Measurements from ENCODE around the gene SAFB2.

The SAFB2 gene

GRCh38 chr19:5595745-5596144 lies 26.8 kb downstream of the SAFB2 start:
- no peak overlapping the region for H3K4me3 ChIP-seq (ENCODE audit: low read length)
- H3F3A ChIP-seq (ENCODE audit: control insufficient read depth, insufficient read depth), result no peaks in the 10 kb centered on the region
- H3K27me3 ChIP-seq (ENCODE audit: control insufficient read depth, low read length), result no peaks in the 10 kb centered on the region
- no peak overlapping the region for H3K4me2 ChIP-seq (ENCODE audit: low read length)
- no peaks in the 10 kb centered on the region; the same call in 1 of the 2 replicates for H4K20me1 ChIP-seq (ENCODE audit: control insufficient read depth, insufficient read depth, low read depth, low read length)
- TF ChIP-seq EZH2phosphoT487 (IDR thresholded peaks at IDR 0.05; ENCODE audit: borderline replicate concordance, low read length) (no peak), CTCF (IDR thresholded peaks at IDR 0.05; ENCODE audit: low read depth, low read length, poor library complexity, severe bottlenecking) (no peak)
- peaks cover 2% of the 10 kb centered on the region; the same call in 1 of the 2 replicates for H3K79me2 ChIP-seq (ENCODE audit: control insufficient read depth, low read length)
- no peaks in the 10 kb centered on the region for H3K9me3 ChIP-seq (ENCODE audit: control insufficient read depth, insufficient read depth, low read length)
- H3K4me1 ChIP-seq (ENCODE audit: control insufficient read depth, low read length), result no peaks in the 10 kb centered on the region
- no peaks in the 10 kb centered on the region for H3K9me2 ChIP-seq (replicated peaks; ENCODE audit: control insufficient read depth, low read length)
- no peak overlapping the region for H3K27ac ChIP-seq (ENCODE audit: low read depth, low read length)
- peaks cover 97% of the 10 kb centered on the region for H3K36me3 ChIP-seq (ENCODE audit: control insufficient read depth, low read length)

GRCh38 chr19:5595129-5595528 lies 27.4 kb downstream of the SAFB2 start:
- H3K9me3 ChIP-seq (ENCODE audit: control insufficient read depth, insufficient read depth, low read length), result no peaks in the 10 kb centered on the region
- H3K36me3 ChIP-seq (ENCODE audit: control insufficient read depth, low read length), result peaks cover 97% of the 10 kb centered on the region
- no peaks in the 10 kb centered on the region for H3F3A ChIP-seq (ENCODE audit: control insufficient read depth, insufficient read depth)
- no peak overlapping the region for H3K4me2 ChIP-seq (ENCODE audit: low read length)
- no peaks in the 10 kb centered on the region for H3K27me3 ChIP-seq (ENCODE audit: control insufficient read depth, low read length)
- H3K27ac ChIP-seq (ENCODE audit: low read depth, low read length), result no peak overlapping the region
- H4K20me1 ChIP-seq (ENCODE audit: control insufficient read depth, insufficient read depth, low read depth, low read length), result no peaks in the 10 kb centered on the region; the same call in 1 of the 2 replicates
- H3K4me3 ChIP-seq (ENCODE audit: low read length), result no peak overlapping the region
- H3K79me2 ChIP-seq (ENCODE audit: control insufficient read depth, low read length), result peaks cover 2% of the 10 kb centered on the region; the same call in 1 of the 2 replicates
- no peaks in the 10 kb centered on the region for H3K9me2 ChIP-seq (replicated peaks; ENCODE audit: control insufficient read depth, low read length)
- TF ChIP-seq CTCF (IDR thresholded peaks at IDR 0.05; ENCODE audit: low read depth, low read length, poor library complexity, severe bottlenecking), result no peak
- no peak for TF ChIP-seq EZH2phosphoT487 (IDR thresholded peaks at IDR 0.05; ENCODE audit: borderline replicate concordance, low read length)
- H3K4me1 ChIP-seq (ENCODE audit: control insufficient read depth, low read length), result no peaks in the 10 kb centered on the region

GRCh38 chr19:5594521-5594950 lies 28.0 kb downstream of the SAFB2 start:
- Histone ChIP-seq H4K20me1 (ENCODE audit: control insufficient read depth, insufficient read depth, low read depth, low read length) (no peaks in the 10 kb centered on the region; the same call in 1 of the 2 replicates), H3K9me2 (replicated peaks; ENCODE audit: control insufficient read depth, low read length) (no peaks in the 10 kb centered on the region)

More at GRCh38 chr19:5594521-5594950, 28.0 kb downstream of the SAFB2 start:
- TF ChIP-seq EZH2phosphoT487 (IDR thresholded peaks at IDR 0.05; ENCODE audit: borderline replicate concordance, low read length) (no peak), CTCF (IDR thresholded peaks at IDR 0.05; ENCODE audit: low read depth, low read length, poor library complexity, severe bottlenecking) (no peak)
- peaks cover 2% of the 10 kb centered on the region; the same call in 1 of the 2 replicates for H3K79me2 ChIP-seq (ENCODE audit: control insufficient read depth, low read length)
- H3K27ac ChIP-seq (ENCODE audit: low read depth, low read length), result no peak overlapping the region
- H3F3A ChIP-seq (ENCODE audit: control insufficient read depth, insufficient read depth), result no peaks in the 10 kb centered on the region
- H3K4me3 ChIP-seq (ENCODE audit: low read length), result no peak overlapping the region
- H3K4me2 ChIP-seq (ENCODE audit: low read length), result no peak overlapping the region
- H3K36me3 ChIP-seq (ENCODE audit: control insufficient read depth, low read length), result peaks cover 97% of the 10 kb centered on the region
- no peaks in the 10 kb centered on the region for H3K9me3 ChIP-seq (ENCODE audit: control insufficient read depth, insufficient read depth, low read length)
- H3K4me1 ChIP-seq (ENCODE audit: control insufficient read depth, low read length), result no peaks in the 10 kb centered on the region
- H3K27me3 ChIP-seq (ENCODE audit: control insufficient read depth, low read length), result no peaks in the 10 kb centered on the region
